HEK293 (cell line): ENCODE data around the gene ALPG.
"Not testable (repeated sequence)": the region's sequence is repeated elsewhere in the genome, so short reads cannot be mapped to it uniquely, and the experiment has no call there.

ENCODE experiments used
- GLIS2 ChIP-seq: fragments of 450-650 bp; formaldehyde crosslinking; IDR thresholded peaks from 2 replicates; pipeline ENCODE4 v1.5.1; 2016; ENCODE audit warnings: missing biosample characterization, missing genetic modification characterization
- KLF9 ChIP-seq: fragments of 450-650 bp; formaldehyde crosslinking; IDR thresholded peaks from 2 replicates; pipeline ENCODE4 v1.5.1; 2016; ENCODE audit warnings: missing biosample characterization, missing genetic modification characterization, low read depth
- ZNF24 ChIP-seq: fragments of 450-650 bp; formaldehyde crosslinking; IDR thresholded peaks from 2 replicates; pipeline ENCODE4 v1.5.1; 2016; ENCODE audit warnings: missing biosample characterization, missing genetic modification characterization
- ZNF274 ChIP-seq, 2 experiments: fragments of 200-500 bp in 1 of 2; fragments of 450-650 bp in 1 of 2; sonication (Bioruptor generic) in 1 of 2; formaldehyde crosslinking in 1 of 2; IDR thresholded peaks; 2 replicates each; pipeline versions ENCODE4 v1.5.1 to v1.6.1; 2014 to 2016; ENCODE audit warnings: borderline replicate concordance in 1 of 2, inconsistent platforms in 1 of 2, low read length in 1 of 2, missing biosample characterization in 1 of 2, missing genetic modification characterization in 1 of 2
- ZNF37A ChIP-seq: fragments of 450-650 bp; IDR thresholded peaks from 2 replicates; pipeline ENCODE4 v1.5.1; 2018; ENCODE audit warnings: missing biosample characterization, missing genetic modification characterization
- ZNF747 ChIP-seq: fragments of 450-650 bp; formaldehyde crosslinking; IDR thresholded peaks from 2 replicates; pipeline ENCODE4 v1.5.1; 2016; ENCODE audit warnings: missing biosample characterization, missing genetic modification characterization
- TF ChIP-seq, protein P1 (sequence below): fragments of 450-650 bp; formaldehyde crosslinking; IDR thresholded peaks from 2 replicates; pipeline ENCODE4 v1.5.1; 2016; ENCODE audit warnings: missing biosample characterization, missing genetic modification characterization
- TF ChIP-seq, protein P2 (sequence below): fragments of 450-650 bp; formaldehyde crosslinking; IDR thresholded peaks from 2 replicates; pipeline ENCODE4 v1.5.1; 2016; ENCODE audit warnings: missing biosample characterization, missing genetic modification characterization
- TF ChIP-seq, protein P3 (sequence below): sonication (generic); formaldehyde crosslinking; IDR thresholded peaks from 2 replicates; pipeline ENCODE4 v1.8.1; 2022; ENCODE audit warnings: mild to moderate bottlenecking, moderate library complexity, missing genetic modification reagents
- TF ChIP-seq, protein P4 (sequence below): fragments of 450-650 bp; formaldehyde crosslinking; IDR thresholded peaks from 2 replicates; pipeline ENCODE4; 2016; ENCODE audit warnings: missing biosample characterization, missing genetic modification characterization
- TF ChIP-seq, protein P5 (sequence below): IDR thresholded peaks from 2 replicates; pipeline ENCODE4 v1.6.1; 2011; ENCODE audit warnings: mild to moderate bottlenecking, low read depth, low read length, borderline replicate concordance

DNA sequence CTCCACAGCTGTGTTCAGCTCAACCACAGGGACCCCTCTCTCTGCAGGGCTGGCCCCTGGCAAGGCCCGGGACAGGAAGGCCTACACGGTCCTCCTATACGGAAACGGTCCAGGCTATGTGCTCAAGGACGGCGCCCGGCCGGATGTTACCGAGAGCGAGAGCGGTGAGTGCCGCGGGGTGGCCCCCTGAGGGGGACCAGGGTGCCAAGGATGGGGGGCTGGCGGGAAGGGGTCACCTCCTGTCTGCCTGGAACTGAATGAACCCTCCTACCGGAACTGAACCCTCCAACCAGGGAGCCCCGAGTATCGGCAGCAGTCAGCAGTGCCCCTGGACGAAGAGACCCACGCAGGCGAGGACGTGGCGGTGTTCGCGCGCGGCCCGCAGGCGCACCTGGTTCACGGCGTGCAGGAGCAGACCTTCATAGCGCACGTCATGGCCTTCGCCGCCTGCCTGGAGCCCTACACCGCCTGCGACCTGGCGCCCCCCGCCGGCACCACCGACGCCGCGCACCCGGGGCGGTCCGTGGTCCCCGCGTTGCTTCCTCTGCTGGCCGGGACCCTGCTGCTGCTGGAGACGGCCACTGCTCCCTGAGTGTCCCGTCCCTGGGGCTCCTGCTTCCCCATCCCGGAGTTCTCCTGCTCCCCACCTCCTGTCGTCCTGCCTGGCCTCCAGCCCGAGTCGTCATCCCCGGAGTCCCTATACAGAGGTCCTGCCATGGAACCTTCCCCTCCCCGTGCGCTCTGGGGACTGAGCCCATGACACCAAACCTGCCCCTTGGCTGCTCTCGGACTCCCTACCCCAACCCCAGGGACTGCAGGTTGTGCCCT, 25.2 kb upstream of the ALPG start:
- not testable (repeated sequence) for TF ChIP-seq ZNF747 (tag by site-specific recombination); GLIS2 (tag by site-specific recombination); ZNF24; ZNF37A (tag by site-specific recombination); ZNF274 (IDR thresholded peaks at IDR 0.05; ENCODE audit: low read length); ZNF274 (tag by site-specific recombination; IDR thresholded peaks at IDR 0.05; ENCODE audit: borderline replicate concordance); KLF9 (tag by site-specific recombination)
- TF ChIP-seq, protein P1, sequence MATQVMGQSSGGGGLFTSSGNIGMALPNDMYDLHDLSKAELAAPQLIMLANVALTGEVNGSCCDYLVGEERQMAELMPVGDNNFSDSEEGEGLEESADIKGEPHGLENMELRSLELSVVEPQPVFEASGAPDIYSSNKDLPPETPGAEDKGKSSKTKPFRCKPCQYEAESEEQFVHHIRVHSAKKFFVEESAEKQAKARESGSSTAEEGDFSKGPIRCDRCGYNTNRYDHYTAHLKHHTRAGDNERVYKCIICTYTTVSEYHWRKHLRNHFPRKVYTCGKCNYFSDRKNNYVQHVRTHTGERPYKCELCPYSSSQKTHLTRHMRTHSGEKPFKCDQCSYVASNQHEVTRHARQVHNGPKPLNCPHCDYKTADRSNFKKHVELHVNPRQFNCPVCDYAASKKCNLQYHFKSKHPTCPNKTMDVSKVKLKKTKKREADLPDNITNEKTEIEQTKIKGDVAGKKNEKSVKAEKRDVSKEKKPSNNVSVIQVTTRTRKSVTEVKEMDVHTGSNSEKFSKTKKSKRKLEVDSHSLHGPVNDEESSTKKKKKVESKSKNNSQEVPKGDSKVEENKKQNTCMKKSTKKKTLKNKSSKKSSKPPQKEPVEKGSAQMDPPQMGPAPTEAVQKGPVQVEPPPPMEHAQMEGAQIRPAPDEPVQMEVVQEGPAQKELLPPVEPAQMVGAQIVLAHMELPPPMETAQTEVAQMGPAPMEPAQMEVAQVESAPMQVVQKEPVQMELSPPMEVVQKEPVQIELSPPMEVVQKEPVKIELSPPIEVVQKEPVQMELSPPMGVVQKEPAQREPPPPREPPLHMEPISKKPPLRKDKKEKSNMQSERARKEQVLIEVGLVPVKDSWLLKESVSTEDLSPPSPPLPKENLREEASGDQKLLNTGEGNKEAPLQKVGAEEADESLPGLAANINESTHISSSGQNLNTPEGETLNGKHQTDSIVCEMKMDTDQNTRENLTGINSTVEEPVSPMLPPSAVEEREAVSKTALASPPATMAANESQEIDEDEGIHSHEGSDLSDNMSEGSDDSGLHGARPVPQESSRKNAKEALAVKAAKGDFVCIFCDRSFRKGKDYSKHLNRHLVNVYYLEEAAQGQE (tag by site-specific recombination) = not testable (repeated sequence)
- TF ChIP-seq, protein P2, sequence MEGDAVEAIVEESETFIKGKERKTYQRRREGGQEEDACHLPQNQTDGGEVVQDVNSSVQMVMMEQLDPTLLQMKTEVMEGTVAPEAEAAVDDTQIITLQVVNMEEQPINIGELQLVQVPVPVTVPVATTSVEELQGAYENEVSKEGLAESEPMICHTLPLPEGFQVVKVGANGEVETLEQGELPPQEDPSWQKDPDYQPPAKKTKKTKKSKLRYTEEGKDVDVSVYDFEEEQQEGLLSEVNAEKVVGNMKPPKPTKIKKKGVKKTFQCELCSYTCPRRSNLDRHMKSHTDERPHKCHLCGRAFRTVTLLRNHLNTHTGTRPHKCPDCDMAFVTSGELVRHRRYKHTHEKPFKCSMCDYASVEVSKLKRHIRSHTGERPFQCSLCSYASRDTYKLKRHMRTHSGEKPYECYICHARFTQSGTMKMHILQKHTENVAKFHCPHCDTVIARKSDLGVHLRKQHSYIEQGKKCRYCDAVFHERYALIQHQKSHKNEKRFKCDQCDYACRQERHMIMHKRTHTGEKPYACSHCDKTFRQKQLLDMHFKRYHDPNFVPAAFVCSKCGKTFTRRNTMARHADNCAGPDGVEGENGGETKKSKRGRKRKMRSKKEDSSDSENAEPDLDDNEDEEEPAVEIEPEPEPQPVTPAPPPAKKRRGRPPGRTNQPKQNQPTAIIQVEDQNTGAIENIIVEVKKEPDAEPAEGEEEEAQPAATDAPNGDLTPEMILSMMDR (tag by site-specific recombination) = not testable (repeated sequence)
- TF ChIP-seq, protein P3, sequence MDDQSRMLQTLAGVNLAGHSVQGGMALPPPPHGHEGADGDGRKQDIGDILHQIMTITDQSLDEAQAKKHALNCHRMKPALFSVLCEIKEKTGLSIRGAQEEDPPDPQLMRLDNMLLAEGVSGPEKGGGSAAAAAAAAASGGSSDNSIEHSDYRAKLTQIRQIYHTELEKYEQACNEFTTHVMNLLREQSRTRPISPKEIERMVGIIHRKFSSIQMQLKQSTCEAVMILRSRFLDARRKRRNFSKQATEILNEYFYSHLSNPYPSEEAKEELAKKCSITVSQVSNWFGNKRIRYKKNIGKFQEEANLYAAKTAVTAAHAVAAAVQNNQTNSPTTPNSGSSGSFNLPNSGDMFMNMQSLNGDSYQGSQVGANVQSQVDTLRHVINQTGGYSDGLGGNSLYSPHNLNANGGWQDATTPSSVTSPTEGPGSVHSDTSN (CRISPR knock-in tag) = not testable (repeated sequence)
- TF ChIP-seq, protein P4, sequence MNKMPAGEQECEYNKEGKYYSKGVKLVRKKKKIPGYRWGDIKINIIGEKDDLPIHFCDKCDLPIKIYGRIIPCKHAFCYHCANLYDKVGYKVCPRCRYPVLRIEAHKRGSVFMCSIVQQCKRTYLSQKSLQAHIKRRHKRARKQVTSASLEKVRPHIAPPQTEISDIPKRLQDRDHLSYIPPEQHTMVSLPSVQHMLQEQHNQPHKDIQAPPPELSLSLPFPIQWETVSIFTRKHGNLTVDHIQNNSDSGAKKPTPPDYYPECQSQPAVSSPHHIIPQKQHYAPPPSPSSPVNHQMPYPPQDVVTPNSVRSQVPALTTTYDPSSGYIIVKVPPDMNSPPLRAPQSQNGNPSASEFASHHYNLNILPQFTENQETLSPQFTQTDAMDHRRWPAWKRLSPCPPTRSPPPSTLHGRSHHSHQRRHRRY (tag by site-specific recombination) = not testable (repeated sequence)
- TF ChIP-seq, protein P5, sequence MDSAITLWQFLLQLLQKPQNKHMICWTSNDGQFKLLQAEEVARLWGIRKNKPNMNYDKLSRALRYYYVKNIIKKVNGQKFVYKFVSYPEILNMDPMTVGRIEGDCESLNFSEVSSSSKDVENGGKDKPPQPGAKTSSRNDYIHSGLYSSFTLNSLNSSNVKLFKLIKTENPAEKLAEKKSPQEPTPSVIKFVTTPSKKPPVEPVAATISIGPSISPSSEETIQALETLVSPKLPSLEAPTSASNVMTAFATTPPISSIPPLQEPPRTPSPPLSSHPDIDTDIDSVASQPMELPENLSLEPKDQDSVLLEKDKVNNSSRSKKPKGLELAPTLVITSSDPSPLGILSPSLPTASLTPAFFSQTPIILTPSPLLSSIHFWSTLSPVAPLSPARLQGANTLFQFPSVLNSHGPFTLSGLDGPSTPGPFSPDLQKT = not testable (repeated sequence)
